HCT116 (cell line): Measurements from ENCODE around the gene ATOH8. TPM values are rescaled to one million over a fixed set of nuclear protein-coding genes. Genes with fewer than 3 reads are reported as not detected.

ENCODE experiments used
- ATAC-seq: fragments of 200-7000 bp; cut with Tn5 transposase; 2 replicates; pipeline ENCODE4 v1.9.1; 2020; ENCODE audit warnings: mild to moderate bottlenecking, moderate library complexity
- BruUV-seq: library from RNA; stranded (reverse); fragments of 400-500 nt; replicated peaks from 2 replicates; lab custom pipeline; 2021; lab: Mats Ljungman, UMichigan
- CTCF ChIA-PET: fragments of 300-600 bp; sonication (Branson Sonifier 250); formaldehyde crosslinking; loops from one replicate; lab custom pipeline; 2021; ENCODE audit warnings: antibody characterized with exemption; lab: Charles Lee
- POLR2A ChIA-PET: fragments of 300-600, 350-600 bp; sonication (Branson Sonifier 250); formaldehyde crosslinking; loops from one replicate; lab custom pipeline; 2021; ENCODE audit warnings: antibody characterized with exemption; lab: Charles Lee
- RAD21 ChIA-PET, 2 experiments: fragments of 300-600 bp; sonication (Branson Sonifier 250); formaldehyde crosslinking; loops; one replicate each; lab custom pipeline; 2023; ENCODE audit warnings: low total read pairs in 2 of 2; ENCODE audit not compliant: uncharacterized antibody in 2 of 2, unreplicated experiment in 2 of 2, low non-redundant PET in 1 of 2; lab: Charles Lee
- DNase-seq: peaks from one replicate; pipeline ENCODE4 v3.0.0-alpha.2; 2010; ENCODE audit warnings: low read depth, low spot score
- H2AFZ ChIP-seq: fragments of 200-600 bp; shearing (Covaris generic), sonication (generic); 2 replicates; pipeline ENCODE4 v1.6.1; 2017; ENCODE audit warnings: low read depth, mixed run types, mixed read lengths, antibody characterized with exemption, low read length; ENCODE audit not compliant: poor library complexity, severe bottlenecking
- H3K27ac ChIP-seq: 2 replicates; pipeline ENCODE4 v1.5.1; 2012; ENCODE audit warnings: low read depth, low read length
- H3K27me3 ChIP-seq: fragments of 200-600 bp; sonication (generic); 2 replicates; pipeline ENCODE4 v1.6.1; 2016; ENCODE audit warnings: mixed run types, low read length, mixed read lengths; ENCODE audit not compliant: insufficient read depth
- H3K36me3 ChIP-seq, 2 experiments: fragments of 200-500 bp in 1 of 2; fragments of 200-600 bp in 1 of 2; sonication (Bioruptor generic) in 1 of 2; sonication (generic) in 1 of 2; 2 replicates each; pipeline versions ENCODE4 v1.5.1 to v1.6.1; 2014 to 2016; ENCODE audit warnings: low read length in 2 of 2, inconsistent platforms in 1 of 2, mixed read lengths in 1 of 2, mixed run types in 1 of 2; ENCODE audit not compliant: insufficient read depth in 2 of 2, control insufficient read depth in 1 of 2
- H3K4me1 ChIP-seq, 2 experiments: fragments of 200-600 bp in 1 of 2; sonication (generic) in 1 of 2; 2 replicates each; pipeline versions ENCODE4 v1.5.1 to v1.6.1; 2012 to 2017; ENCODE audit warnings: low read length in 2 of 2, inconsistent platforms in 1 of 2, mild to moderate bottlenecking in 1 of 2, mixed read lengths in 1 of 2, mixed run types in 1 of 2, moderate library complexity in 1 of 2; ENCODE audit not compliant: insufficient read depth in 2 of 2, control insufficient read depth in 1 of 2
- H3K4me2 ChIP-seq: fragments of 200-600 bp; sonication (generic); 2 replicates; pipeline ENCODE4 v1.6.1; 2017; ENCODE audit warnings: mixed run types, low read length, mixed read lengths
- H3K4me3 ChIP-seq, 2 experiments: fragments of 200-600 bp in 1 of 2; sonication (generic) in 1 of 2; replicated peaks in 1 of 2; 2 replicates each; pipeline ENCODE4 v1.5.1; 2011 to 2016; ENCODE audit warnings: low read length in 2 of 2, control low read depth in 1 of 2, low read depth in 1 of 2, mild to moderate bottlenecking in 1 of 2, mixed read lengths in 1 of 2, mixed run types in 1 of 2
- H3K79me2 ChIP-seq: fragments of 200-600 bp; sonication (generic); 2 replicates; pipeline ENCODE4 v1.6.1; 2017; ENCODE audit warnings: mild to moderate bottlenecking, mixed run types, low read length, moderate library complexity, mixed read lengths; ENCODE audit not compliant: insufficient read depth
- H3K9ac ChIP-seq: fragments of 200-600 bp; sonication (generic); 2 replicates; pipeline ENCODE4 v1.6.1; 2016; ENCODE audit warnings: low read length, mixed read lengths
- H3K9me2 ChIP-seq: fragments of 200-600 bp; sonication (generic), shearing (Covaris generic); 2 replicates; pipeline ENCODE4 v1.6.1; 2017; ENCODE audit warnings: mixed run types, mild to moderate bottlenecking, moderate library complexity; ENCODE audit not compliant: insufficient read depth
- H3K9me3 ChIP-seq, 2 experiments: fragments of 200-500 bp in 1 of 2; fragments of 200-600 bp in 1 of 2; sonication (Bioruptor generic) in 1 of 2; sonication (generic) in 1 of 2; 2 replicates each; pipeline ENCODE4 v1.6.1; 2014 to 2017; ENCODE audit warnings: low read length in 2 of 2, mixed read lengths in 2 of 2, inconsistent platforms in 1 of 2, low read depth in 1 of 2, mild to moderate bottlenecking in 1 of 2, mixed run types in 1 of 2, moderate library complexity in 1 of 2; ENCODE audit not compliant: control insufficient read depth in 1 of 2, insufficient read depth in 1 of 2
- H4K20me1 ChIP-seq: fragments of 200-600 bp; sonication (generic), shearing (Covaris generic); 2 replicates; pipeline ENCODE4 v1.6.1; 2017; ENCODE audit warnings: mixed run types, mild to moderate bottlenecking, moderate library complexity; ENCODE audit not compliant: insufficient read depth
- ATF3 ChIP-seq: IDR thresholded peaks from 2 replicates; pipeline ENCODE4 v1.6.1; 2012
- CTCF ChIP-seq, 3 experiments: fragments of 200-600 bp in 1 of 3; sonication (generic) in 1 of 3; IDR thresholded peaks in 2 of 3; conservative IDR thresholded peaks in 1 of 3; 2 replicates each; pipeline ENCODE4 v1.5.1; 2012 to 2017; ENCODE audit warnings: low read depth in 2 of 3, low read length in 2 of 3, antibody characterized with exemption in 1 of 3, borderline replicate concordance in 1 of 3, control low read depth in 1 of 3, mild to moderate bottlenecking in 1 of 3, mixed read lengths in 1 of 3, mixed run types in 1 of 3, moderate library complexity in 1 of 3; ENCODE audit not compliant: insufficient read depth in 1 of 3
- ELF1 ChIP-seq: IDR thresholded peaks from 2 replicates; pipeline ENCODE4 v1.6.1; 2012; ENCODE audit warnings: low read depth, borderline replicate concordance
- EZH2phosphoT487 ChIP-seq: fragments of 200-600 bp; IDR thresholded peaks from 2 replicates; pipeline ENCODE4 v1.6.1; 2018; ENCODE audit warnings: antibody characterized with exemption, borderline replicate concordance
- FOSL1 ChIP-seq: IDR thresholded peaks from 2 replicates; pipeline ENCODE4 v1.6.1; 2012; ENCODE audit warnings: low read depth
- MAX ChIP-seq: IDR thresholded peaks from 2 replicates; pipeline ENCODE4 v1.6.1; 2012
- POLR2AphosphoS5 ChIP-seq: IDR thresholded peaks from 2 replicates; pipeline ENCODE4 v1.6.1; 2011; ENCODE audit warnings: mild to moderate bottlenecking, low read depth, low read length, moderate library complexity
- RAD21 ChIP-seq: IDR thresholded peaks from 2 replicates; pipeline ENCODE4 v1.6.1; 2012; ENCODE audit warnings: low read depth, mild to moderate bottlenecking
- TCF7L2 ChIP-seq: IDR thresholded peaks from 2 replicates; pipeline ENCODE4 v1.7.0; 2011; ENCODE audit warnings: borderline replicate concordance, inconsistent platforms; ENCODE audit not compliant: insufficient read depth, insufficient read length; ENCODE audit errors: extremely low read depth
- ZFX ChIP-seq: fragments of 450-650 bp; IDR thresholded peaks from 2 replicates; pipeline ENCODE4 v1.6.1; 2017
- ZNF274 ChIP-seq: fragments of 200-500 bp; sonication (Bioruptor generic); IDR thresholded peaks from 2 replicates; pipeline ENCODE4 v1.6.1; 2014; ENCODE audit warnings: mild to moderate bottlenecking, low read depth, low read length, inconsistent platforms
- intact Hi-C: fragments of 100-400 bp; cut with micrococcal nuclease; formaldehyde crosslinking; loops from 2 replicates; pipeline ENCODE4 v1.10.0; 2022
- total RNA-seq: library from RNA; stranded (reverse); gene quantifications from one replicate; pipeline ENCODE4 v1.2.1, GENCODE V29; 2021; ENCODE audit not compliant: unreplicated experiment

The ATOH8 gene
- total RNA-seq, 1 experiment from 2014 or later, result 0.74 TPM

GRCh38 chr2:85806358-85807118, 52.7 kb downstream of the ATOH8 start:
- no TSS peak for BruUV-seq

More at GRCh38 chr2:85806358-85807118, 52.7 kb downstream of the ATOH8 start:
- H3K27me3 ChIP-seq, result no peaks in the 10 kb centered on the region
- CTCF ChIA-PET, result no interaction called here
- no peaks in the 10 kb centered on the region for H3K9me3 ChIP-seq
- no peak for TF ChIP-seq TCF7L2
- no peak for TF ChIP-seq CTCF (IDR thresholded peaks at IDR 0.05 in 2 of 3, conservative IDR thresholded peaks at IDR 0.05 in 1 of 3; ENCODE audit: borderline replicate concordance in 1 of 3, insufficient read depth in 1 of 3, low read depth in 2 of 3, low read length in 2 of 3)
- no peak for TF ChIP-seq POLR2AphosphoS5
- TF ChIP-seq FOSL1, result no peak
- no peak for TF ChIP-seq EZH2phosphoT487
- TF ChIP-seq ZNF274, result no peak
- no peak for TF ChIP-seq ZFX
- no peak for TF ChIP-seq MAX
- no peak for TF ChIP-seq RAD21
- TF ChIP-seq ATF3, result no peak
- TF ChIP-seq ELF1, result no peak
- H4K20me1 ChIP-seq, result no peaks in the 10 kb centered on the region
- POLR2A ChIA-PET, result no interaction called here
- no peak overlapping the region for H3K4me3 ChIP-seq
- H2AFZ ChIP-seq, result no peak overlapping the region
- RAD21 ChIA-PET, result no interaction called here
- no peak overlapping the region for H3K27ac ChIP-seq
- no peaks in the 10 kb centered on the region for H3K36me3 ChIP-seq
- ATAC-seq (no peak), DNase-seq (no peak)
- H3K9me2 ChIP-seq, result no peaks in the 10 kb centered on the region
- H3K4me2 ChIP-seq, result no peak overlapping the region
- 0 out of 4 replicates have a peak, but pooled peaks cover 0 to 5% of the 10 kb centered on the region in 2 experiments for H3K4me1 ChIP-seq
- H3K9ac ChIP-seq, result no peak overlapping the region
- intact Hi-C loops, result no loop called here
- no peaks in the 10 kb centered on the region for H3K79me2 ChIP-seq
